IMR-90 (cell line): ENCODE results near the gene FGR. TPM values are rescaled to one million over a fixed set of nuclear protein-coding genes. Genes with fewer than 3 reads are reported as not detected.

Experiments used
- ATAC-seq: fragments of 200-7000 bp; cut with Tn5 transposase; 2 replicates; pipeline ENCODE4 v1.9.1; 2020; ENCODE audit warnings: low read depth, mild to moderate bottlenecking, moderate library complexity
- BruUV-seq: library from RNA; stranded (reverse); fragments of 400-500 nt; replicated peaks from 2 replicates; lab custom pipeline; 2021; lab: Mats Ljungman, UMichigan
- CTCF ChIA-PET: fragments of 300-600 bp; formaldehyde crosslinking; extraction: SDS; loops from one replicate; lab custom pipeline; 2021; ENCODE audit warnings: antibody characterized with exemption; lab: Yijun Ruan, JAX
- POLR2A ChIA-PET: fragments of 300-600 bp; sonication (Branson Sonifier 250); formaldehyde crosslinking; loops from one replicate; lab custom pipeline; 2022; ENCODE audit warnings: antibody characterized with exemption; ENCODE audit not compliant: unreplicated experiment; lab: Charles Lee
- DNase-seq: peaks from one replicate; pipeline ENCODE4 v3.0.0; 2013
- H2AFZ ChIP-seq: replicated peaks from 2 replicates; pipeline ENCODE3; 2013; ENCODE audit warnings: low read length, mild to moderate bottlenecking; ENCODE audit not compliant: poor library complexity
- H2AK5ac ChIP-seq: 2 replicates; pipeline ENCODE4 v1.6.1; 2013; ENCODE audit warnings: low read depth, low read length, inconsistent platforms
- H2AK9ac ChIP-seq: replicated peaks from 2 replicates; pipeline ENCODE3; 2013; ENCODE audit warnings: mild to moderate bottlenecking, low read depth, low read length, moderate library complexity; ENCODE audit not compliant: poor library complexity
- H2BK120ac ChIP-seq: 2 replicates; pipeline ENCODE4 v1.6.1; 2013; ENCODE audit warnings: low read depth, low read length, inconsistent platforms
- H2BK15ac ChIP-seq: 3 replicates; pipeline ENCODE4 v1.6.1; 2013; ENCODE audit warnings: low read depth, low read length, inconsistent platforms
- H2BK20ac ChIP-seq: 2 replicates; pipeline ENCODE4 v1.6.1; 2013; ENCODE audit warnings: low read depth, mild to moderate bottlenecking, inconsistent platforms, low read length, moderate library complexity
- H2BK5ac ChIP-seq: 2 replicates; pipeline ENCODE4 v1.6.1; 2013; ENCODE audit warnings: mild to moderate bottlenecking, low read depth, low read length, inconsistent platforms; ENCODE audit not compliant: poor library complexity, severe bottlenecking
- H3K14ac ChIP-seq: replicated peaks from 2 replicates; pipeline ENCODE4 v1.6.1; 2013; ENCODE audit warnings: low read depth, low read length, inconsistent platforms
- H3K18ac ChIP-seq: 2 replicates; pipeline ENCODE4 v1.6.1; 2013; ENCODE audit warnings: low read depth, low read length, control low read depth
- H3K23ac ChIP-seq: 2 replicates; pipeline ENCODE4 v1.6.1; 2013; ENCODE audit warnings: low read depth, low read length, inconsistent platforms
- H3K27ac ChIP-seq: 2 replicates; pipeline ENCODE4 v1.5.1; 2013; ENCODE audit warnings: mild to moderate bottlenecking, control low read depth, low read length; ENCODE audit not compliant: insufficient read depth
- H3K27me3 ChIP-seq: 2 replicates; pipeline ENCODE4 v1.6.1; 2013; ENCODE audit warnings: low read length; ENCODE audit not compliant: control insufficient read depth, insufficient read depth
- H3K36me3 ChIP-seq: 2 replicates; pipeline ENCODE4 v1.6.1; 2013; ENCODE audit warnings: low read length, mixed read lengths; ENCODE audit not compliant: control insufficient read depth, insufficient read depth
- H3K4ac ChIP-seq: 2 replicates; pipeline ENCODE4 v1.6.1; 2013; ENCODE audit warnings: low read depth, low read length, inconsistent platforms
- H3K4me1 ChIP-seq: 2 replicates; pipeline ENCODE4 v1.6.1; 2013; ENCODE audit warnings: low read length, mixed read lengths; ENCODE audit not compliant: control insufficient read depth, insufficient read depth
- H3K4me2 ChIP-seq: 2 replicates; pipeline ENCODE4 v1.6.1; 2013; ENCODE audit warnings: low read depth, mild to moderate bottlenecking, control low read depth, low read length, moderate library complexity
- H3K4me3 ChIP-seq: 2 replicates; pipeline ENCODE4 v1.5.1; 2013; ENCODE audit warnings: low read depth, mild to moderate bottlenecking, control low read depth, low read length, moderate library complexity; ENCODE audit not compliant: insufficient read depth
- H3K56ac ChIP-seq: 2 replicates; pipeline ENCODE4 v1.6.1; 2013; ENCODE audit warnings: low read length, inconsistent platforms; ENCODE audit not compliant: insufficient read depth; ENCODE audit errors: extremely low read depth
- H3K79me1 ChIP-seq, 2 experiments: 2 replicates each; pipeline ENCODE4 v1.6.1; 2013; ENCODE audit warnings: low read length in 2 of 2, inconsistent platforms in 1 of 2, low read depth in 1 of 2
- H3K9ac ChIP-seq: 2 replicates; pipeline ENCODE4 v1.6.1; 2013; ENCODE audit warnings: low read depth, low read length, control low read depth
- H3K9me1 ChIP-seq: 2 replicates; pipeline ENCODE4 v1.6.1; 2013; ENCODE audit warnings: low read length, inconsistent platforms; ENCODE audit not compliant: insufficient read depth
- H3K9me3 ChIP-seq: 2 replicates; pipeline ENCODE4 v1.6.1; 2013; ENCODE audit warnings: low read length; ENCODE audit not compliant: control insufficient read depth, insufficient read depth
- H4K20me1 ChIP-seq: 2 replicates; pipeline ENCODE4 v1.6.1; 2013; ENCODE audit warnings: low read length, inconsistent platforms; ENCODE audit not compliant: insufficient read depth
- H4K5ac ChIP-seq: 2 replicates; pipeline ENCODE4 v1.6.1; 2013; ENCODE audit warnings: mild to moderate bottlenecking, low read depth, low read length, control low read depth
- H4K8ac ChIP-seq, 2 experiments: 2 replicates each; pipeline ENCODE4 v1.6.1; 2013; ENCODE audit warnings: low read depth in 2 of 2, low read length in 2 of 2, control low read depth in 1 of 2, inconsistent platforms in 1 of 2
- H4K91ac ChIP-seq: 2 replicates; pipeline ENCODE4 v1.6.1; 2013; ENCODE audit warnings: low read depth, low read length, inconsistent platforms; ENCODE audit not compliant: insufficient read depth
- BHLHE40 ChIP-seq: fragments of 150-350 bp; IDR thresholded peaks from 2 replicates; pipeline ENCODE4 v1.6.1; 2016; ENCODE audit warnings: mild to moderate bottlenecking, low read depth, low read length
- CEBPB ChIP-seq: IDR thresholded peaks from 2 replicates; pipeline ENCODE4 v1.6.1; 2012; ENCODE audit warnings: low read depth, low read length, improper control_type of control experiment
- CHD1 ChIP-seq: IDR thresholded peaks from 2 replicates; pipeline ENCODE4 v1.6.1; 2012; ENCODE audit warnings: low read depth, low read length, improper control_type of control experiment
- CTCF ChIP-seq: conservative IDR thresholded peaks from 2 replicates; pipeline ENCODE4 v1.5.1; 2012; ENCODE audit warnings: mild to moderate bottlenecking, low read depth, low read length, improper control_type of control experiment
- MAFK ChIP-seq: IDR thresholded peaks from 2 replicates; pipeline ENCODE4 v1.6.1; 2012; ENCODE audit warnings: low read depth, low read length, improper control_type of control experiment
- MAZ ChIP-seq: IDR thresholded peaks from 2 replicates; pipeline ENCODE4 v1.6.1; 2012; ENCODE audit warnings: low read depth, mild to moderate bottlenecking, low read length, improper control_type of control experiment, moderate library complexity, borderline replicate concordance
- MXI1 ChIP-seq: IDR thresholded peaks from 2 replicates; pipeline ENCODE4 v1.6.1; 2012; ENCODE audit warnings: low read depth, mild to moderate bottlenecking, low read length, moderate library complexity, borderline replicate concordance
- NFE2L2 ChIP-seq: fragments of 150-350 bp; IDR thresholded peaks from 2 replicates; pipeline ENCODE4 v1.6.1; 2016; ENCODE audit warnings: low read depth, mild to moderate bottlenecking, low read length
- POLR2A ChIP-seq: IDR thresholded peaks from 2 replicates; pipeline ENCODE4 v1.6.1; 2012; ENCODE audit warnings: mild to moderate bottlenecking, low read depth, low read length
- RAD21 ChIP-seq: IDR thresholded peaks from 2 replicates; pipeline ENCODE4 v1.6.1; 2012; ENCODE audit warnings: low read length, improper control_type of control experiment
- RCOR1 ChIP-seq: IDR thresholded peaks from 2 replicates; pipeline ENCODE4 v1.6.1; 2012; ENCODE audit warnings: mild to moderate bottlenecking, low read length, improper control_type of control experiment; ENCODE audit not compliant: insufficient replicate concordance
- RFX5 ChIP-seq: IDR thresholded peaks from 2 replicates; pipeline ENCODE4 v1.8.0; 2012; ENCODE audit warnings: low read depth, mild to moderate bottlenecking, low read length, moderate library complexity
- SMC3 ChIP-seq: fragments of 150-350 bp; IDR thresholded peaks from 2 replicates; pipeline ENCODE4 v1.6.1; 2016; ENCODE audit warnings: low read depth, mild to moderate bottlenecking, antibody characterized with exemption, low read length, moderate library complexity
- WGBS, 2 experiments: methylation state at CpG; one replicate each; pipeline versions ENCODE4 v1.1.5 to v1.1.7; 2013; ENCODE audit warnings: missing lambda C conversion rate in 2 of 2; ENCODE audit not compliant: insufficient read length in 1 of 2; ENCODE audit errors: extremely low coverage in 2 of 2; 5-methylcytosine and 5-hydroxymethylcytosine counted together
- dilution Hi-C: fragments of 300-500 bp; cut with HindIII; formaldehyde crosslinking; loops from one replicate; pipeline ENCODE4 v1.14.3; 2018; ENCODE audit warnings: low sequenced_read_pairs; ENCODE audit not compliant: unreplicated experiment
- in situ Hi-C: fragments of 300-500 bp; cut with MboI; formaldehyde crosslinking; loops from 3 replicates; pipeline ENCODE4 v1.14.3; 2019; ENCODE audit warnings: low sequenced_read_pairs, inconsistent platforms, mixed read lengths
- intact Hi-C: fragments of 100-400 bp; cut with micrococcal nuclease; formaldehyde crosslinking; loops from 2 replicates; pipeline ENCODE4 v1.10.0; 2022
- polyA plus RNA-seq, 3 experiments: library from polyadenylated mRNA; depleted of rRNA; stranded (reverse); fragments of >200 nt; gene quantifications; 2 replicates each; pipeline ENCODE4 v1.2.3, GENCODE V29; 2012; ENCODE audit warnings: low replicate concordance in 1 of 3
- total RNA-seq: library from RNA; depleted of rRNA; stranded (reverse); fragments of >200 nt; gene quantifications from 2 replicates; pipeline ENCODE4 v1.2.3, GENCODE V29; 2012

FGR gene
- total and polyA plus RNA-seq, 2 of the 4 experiments (the other 2 are of a cell fraction): not detected

DNA sequence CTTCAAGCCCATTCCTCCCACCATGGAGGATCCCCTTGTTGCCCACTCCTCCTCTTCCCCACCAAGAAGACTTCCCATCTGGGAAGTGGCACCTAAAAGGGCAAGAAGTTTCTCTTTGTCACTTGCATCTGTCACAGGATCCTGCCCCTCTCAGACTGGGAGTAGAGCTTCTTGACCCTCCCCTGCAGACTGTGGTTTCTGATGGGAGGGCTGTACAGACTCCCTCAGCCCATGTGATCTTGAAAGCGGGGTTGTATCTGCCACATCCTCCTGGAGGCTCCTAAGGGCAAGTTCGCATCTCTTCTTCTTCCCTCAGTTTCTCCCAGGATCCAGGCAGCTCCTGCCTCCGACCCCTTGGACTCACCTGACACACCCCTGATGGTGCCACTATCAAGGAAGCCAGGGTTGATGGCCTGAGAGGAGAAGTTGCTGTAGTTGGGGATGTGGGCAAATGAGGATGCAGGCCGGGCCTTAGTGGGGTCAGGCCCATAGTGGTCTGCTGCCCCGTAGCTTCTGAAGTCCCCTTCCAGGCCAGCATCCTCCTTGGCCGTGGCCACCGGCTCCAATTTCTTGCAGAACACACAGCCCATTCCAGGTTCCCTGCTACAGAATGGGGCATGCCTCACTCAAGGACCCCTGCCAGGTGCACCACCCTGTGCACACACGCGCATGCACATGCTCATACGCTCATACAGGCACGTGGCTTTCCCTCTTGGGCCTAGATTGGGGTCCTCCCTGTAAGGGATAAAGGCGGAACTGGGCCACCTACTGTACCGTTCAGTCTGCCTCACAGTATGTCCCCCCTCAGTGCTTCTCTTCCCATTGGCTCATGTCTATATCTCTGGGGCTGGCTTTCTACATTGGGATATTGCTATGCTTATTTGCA, 11.4 kb downstream of the FGR start (continued):
- TF ChIP-seq CTCF: no peak

GRCh38 chr1:27622828-27623227, 12.2 kb downstream of the FGR start:
- no peaks in the 10 kb centered on the region for H4K20me1 ChIP-seq
- peaks cover 18% of the 10 kb centered on the region for H3K27me3 ChIP-seq
- no peak overlapping the region for H3K4ac ChIP-seq
- no peak overlapping the region for H3K4me3 ChIP-seq
- ATAC-seq: no peak
- H3K14ac ChIP-seq: no peak overlapping the region
- no peak overlapping the region for H4K5ac ChIP-seq
- no peaks in the 10 kb centered on the region for H3K36me3 ChIP-seq
- no peaks in the 10 kb centered on the region for H3K9me3 ChIP-seq
- in situ Hi-C loops (no loop called here), intact Hi-C loops (no loop called here), dilution Hi-C loops (no loop called here)
- no peak overlapping the region for H4K91ac ChIP-seq
- H3K27ac ChIP-seq: no peak overlapping the region
- ChIA-PET POLR2A (no interaction called here), CTCF (no interaction called here)
- no peak overlapping the region for H2BK20ac ChIP-seq
- H3K9ac ChIP-seq: no peak overlapping the region
- no peak overlapping the region for H3K4me2 ChIP-seq
- H3K9me1 ChIP-seq: no peaks in the 10 kb centered on the region; the same call in 1 of the 2 replicates
- no peaks in the 10 kb centered on the region for H3K79me1 ChIP-seq
- H2AFZ ChIP-seq: no peak overlapping the region
- no peak overlapping the region for H2BK15ac ChIP-seq
- H2BK120ac ChIP-seq: no peak overlapping the region
- H2BK5ac ChIP-seq: no peak overlapping the region
- TF ChIP-seq POLR2A (no peak), CTCF (no peak), CHD1 (no peak), MAFK (no peak), BHLHE40 (no peak), CEBPB (no peak), NFE2L2 (no peak), RAD21 (no peak), RCOR1 (no peak), MXI1 (no peak), MAZ (no peak), RFX5 (no peak), SMC3 (no peak)
- WGBS, 2 experiments: no CpG with 5 or more reads among the region's 4 CpGs
- no peak overlapping the region for H3K18ac ChIP-seq
- no peak overlapping the region for H4K8ac ChIP-seq
- no peak for DNase-seq
- no TSS peak for BruUV-seq
- H2AK5ac ChIP-seq: no peak overlapping the region
- H3K4me1 ChIP-seq: no peaks in the 10 kb centered on the region
- H2AK9ac ChIP-seq: no peak overlapping the region
- no peak overlapping the region for H3K56ac ChIP-seq
- no peak overlapping the region for H3K23ac ChIP-seq
